Measurements from ENCODE around the gene FAM222A. TPM values are rescaled to one million over a fixed set of nuclear protein-coding genes. Genes with fewer than 3 reads are reported as not detected.

Gene FAM222A
- total and polyA plus RNA-seq, 2 of the 8 experiments (the other 6 are each of a cell fraction or from before 2014, with no cell fraction given): 0.94 to 1.1 TPM

DNA sequence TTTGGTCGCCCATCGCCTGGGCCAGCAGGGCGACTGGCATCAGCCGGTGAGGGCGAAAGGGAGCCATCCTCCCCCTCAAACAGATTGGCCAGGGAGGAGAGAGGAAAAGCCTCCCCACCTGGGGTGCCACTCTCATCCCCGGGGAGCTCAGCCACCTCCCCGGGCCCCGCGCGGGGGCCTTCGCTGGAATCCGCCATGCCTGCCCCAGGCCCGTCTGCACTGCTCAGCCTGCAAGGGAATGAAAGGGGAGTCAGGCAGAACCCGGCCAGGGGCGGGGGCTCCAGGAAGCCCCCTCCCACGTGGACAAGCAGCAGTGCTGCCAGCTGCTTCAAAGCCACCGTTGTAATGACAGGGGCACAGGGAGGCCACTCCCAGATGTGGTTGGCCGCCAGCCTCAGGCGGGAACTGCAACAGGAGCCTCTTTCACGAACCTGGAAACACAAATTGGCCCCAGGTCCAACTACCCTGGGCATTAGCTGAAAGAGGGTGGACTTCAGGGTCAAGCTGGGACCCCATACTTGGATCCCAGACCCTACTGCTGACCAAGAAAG lies 101.0 kb downstream of the FAM222A start:
- H2BK15ac ChIP-seq (ENCODE audit: low read length): no peak overlapping the region
- no peak for DNase-seq (ENCODE audit: low read depth in 1 of 2, low spot score in 2 of 2)
- H3K23ac ChIP-seq (ENCODE audit: insufficient read length): no peak overlapping the region
- 74% methylated on average over 8 of the region's 20 CpGs; no CpG with 5 or more reads in 1 of the 2 experiments for WGBS, 2 experiments (ENCODE audit: extremely low coverage in 1 of 2, insufficient coverage in 1 of 2, insufficient read length in 1 of 2, insufficient replicate concordance in 2 of 2, low coverage in 1 of 2, low lambda C conversion rate in 2 of 2, missing lambda C conversion rate in 1 of 2)
- FAIRE-seq: no peak
- H4K8ac ChIP-seq (ENCODE audit: extremely low read depth, insufficient read depth, low read length): no peak overlapping the region
- H2BK12ac ChIP-seq (ENCODE audit: low read depth, low read length): no peak overlapping the region
- no peak overlapping the region for H2BK120ac ChIP-seq (replicated peaks; ENCODE audit: low read depth, low read length)
- no peak overlapping the region for H2AFZ ChIP-seq (ENCODE audit: low read length)
- no peak overlapping the region for H4K91ac ChIP-seq (replicated peaks; ENCODE audit: insufficient read length, low read length)
- no peak overlapping the region for H3K56ac ChIP-seq (replicated peaks; ENCODE audit: insufficient read length, low read depth, low read length)
- H4K20me1 ChIP-seq (replicated peaks in 1 of 2; ENCODE audit: control insufficient read depth in 1 of 2, insufficient read depth in 2 of 2, low read length in 2 of 2): peaks cover 0 to 8% of the 10 kb centered on the region in 2 experiments
- no peaks in the 10 kb centered on the region for H3K36me3 ChIP-seq (ENCODE audit: control insufficient read depth in 2 of 4, insufficient read depth in 4 of 4, low read length in 3 of 4)
- H2BK20ac ChIP-seq (ENCODE audit: low read length): no peak overlapping the region
- H3K4me3 ChIP-seq (ENCODE audit: extremely low read depth in 1 of 4, insufficient read depth in 2 of 4, low read depth in 3 of 4, low read length in 4 of 4): no peak overlapping the region
- no peaks in the 10 kb centered on the region for H3K79me2 ChIP-seq (ENCODE audit: control insufficient read depth in 1 of 2, insufficient read depth in 2 of 2, low read length in 2 of 2)
- no peak overlapping the region for H3K18ac ChIP-seq (ENCODE audit: extremely low read depth, low read length)
- H2BK5ac ChIP-seq (ENCODE audit: low read depth, low read length): no peak overlapping the region
- no peak overlapping the region for H3K27ac ChIP-seq (ENCODE audit: low read depth, low read length)
- CTCF ChIA-PET (ENCODE audit: partially characterized antibody): interaction anchor here (0.8 to 2.8 kb wide), 6 partner anchors 9 to 96 kb away, joined by 3 to 28 read pairs (median 4); no protein-coding TSS in a partner anchor
- no peak overlapping the region for H4K5ac ChIP-seq (ENCODE audit: insufficient read length, low read depth, low read length)
- POLR2A ChIA-PET (ENCODE audit: partially characterized antibody): no interaction called here
- H3K9me3 ChIP-seq (ENCODE audit: insufficient read depth in 2 of 2, low read depth in 1 of 2, low read length in 1 of 2): 0 out of 4 replicates have a peak, but pooled peaks cover 0 to 5% of the 10 kb centered on the region in 2 experiments
- H3K23me2 ChIP-seq (ENCODE audit: low read depth, low read length): peaks cover 12% of the 10 kb centered on the region; the same call in 1 of the 2 replicates
- H2AK5ac ChIP-seq (ENCODE audit: low read depth, low read length): no peak overlapping the region
- no peak overlapping the region for H3K9ac ChIP-seq (replicated peaks in 1 of 4; ENCODE audit: extremely low read depth in 1 of 4, low read depth in 3 of 4, low read length in 3 of 4)
- no peak overlapping the region for H3K4ac ChIP-seq (replicated peaks; ENCODE audit: insufficient read length, low read depth, low read length)
- no peaks in the 10 kb centered on the region for H3K27me3 ChIP-seq (replicated peaks in 1 of 4; ENCODE audit: control insufficient read depth in 3 of 4, extremely low read depth in 1 of 4, insufficient read depth in 3 of 4, low read length in 3 of 4)
- H3K79me1 ChIP-seq (ENCODE audit: low read depth, low read length): no peaks in the 10 kb centered on the region
- no peaks in the 10 kb centered on the region; a peak in 1 of 7 replicates for H3K4me1 ChIP-seq (replicated peaks in 1 of 4; ENCODE audit: control insufficient read depth in 3 of 4, insufficient read depth in 4 of 4, low read length in 3 of 4)
- H3K14ac ChIP-seq (ENCODE audit: insufficient read length): no peak overlapping the region
- H3K4me2 ChIP-seq (ENCODE audit: insufficient read depth in 1 of 2, low read depth in 2 of 2, low read length in 2 of 2): no peak overlapping the region
- no peak for TF ChIP-seq RAD21 (IDR thresholded peaks at IDR 0.05 in 1 of 2, conservative IDR thresholded peaks at IDR 0.05 in 1 of 2; ENCODE audit: low read depth in 2 of 2, low read length in 2 of 2)
- no peak for TF ChIP-seq SIX5 (IDR thresholded peaks at IDR 0.05; ENCODE audit: low read depth, low read length)
- no peak for TF ChIP-seq YY1 (IDR thresholded peaks at IDR 0.05; ENCODE audit: low read depth, low read length)
- no peak for TF ChIP-seq HDAC6 (IDR thresholded peaks at IDR 0.05; ENCODE audit: low read depth, low read length)
- TF ChIP-seq EP300 (IDR thresholded peaks at IDR 0.05; ENCODE audit: borderline replicate concordance in 1 of 2, low read depth in 2 of 2, low read length in 2 of 2): no peak
- TF ChIP-seq EZH2 (IDR thresholded peaks at IDR 0.05; ENCODE audit: low read depth, low read length, severe bottlenecking): no peak
- no peak for TF ChIP-seq BRCA1 (IDR thresholded peaks at IDR 0.05; ENCODE audit: low read depth, low read length)
- TF ChIP-seq CHD2 (IDR thresholded peaks at IDR 0.05; ENCODE audit: low read length): no peak
- no peak for TF ChIP-seq SP2 (IDR thresholded peaks at IDR 0.05; ENCODE audit: low read length)
- no peak for TF ChIP-seq JUN (IDR thresholded peaks at IDR 0.05; ENCODE audit: low read depth, low read length)
- TF ChIP-seq RFX5 (IDR thresholded peaks at IDR 0.05; ENCODE audit: borderline replicate concordance, low read depth, low read length): no peak
- no peak for TF ChIP-seq SP1 (IDR thresholded peaks at IDR 0.05; ENCODE audit: low read depth, low read length)
- no peak for TF ChIP-seq POU5F1 (IDR thresholded peaks at IDR 0.05; ENCODE audit: low read depth, low read length)
- TF ChIP-seq FOSL1 (IDR thresholded peaks at IDR 0.05; ENCODE audit: insufficient read depth, low read depth, low read length): no peak
